ENCODE data around the gene ZBTB25.

The ZBTB25 gene

GRCh38 chr14:64419003-64419402 lies 84.6 kb downstream of the ZBTB25 start:
- no peak overlapping the region for H3K4me3 ChIP-seq (ENCODE audit: low read depth, low read length)
- no peaks in the 10 kb centered on the region for H3K79me2 ChIP-seq
- no peaks in the 10 kb centered on the region for H3K36me3 ChIP-seq (ENCODE audit: control insufficient read depth, insufficient read depth, low read length)
- no peak overlapping the region for H3K9ac ChIP-seq
- no peak overlapping the region for H2AFZ ChIP-seq
- TF ChIP-seq, protein P1, sequence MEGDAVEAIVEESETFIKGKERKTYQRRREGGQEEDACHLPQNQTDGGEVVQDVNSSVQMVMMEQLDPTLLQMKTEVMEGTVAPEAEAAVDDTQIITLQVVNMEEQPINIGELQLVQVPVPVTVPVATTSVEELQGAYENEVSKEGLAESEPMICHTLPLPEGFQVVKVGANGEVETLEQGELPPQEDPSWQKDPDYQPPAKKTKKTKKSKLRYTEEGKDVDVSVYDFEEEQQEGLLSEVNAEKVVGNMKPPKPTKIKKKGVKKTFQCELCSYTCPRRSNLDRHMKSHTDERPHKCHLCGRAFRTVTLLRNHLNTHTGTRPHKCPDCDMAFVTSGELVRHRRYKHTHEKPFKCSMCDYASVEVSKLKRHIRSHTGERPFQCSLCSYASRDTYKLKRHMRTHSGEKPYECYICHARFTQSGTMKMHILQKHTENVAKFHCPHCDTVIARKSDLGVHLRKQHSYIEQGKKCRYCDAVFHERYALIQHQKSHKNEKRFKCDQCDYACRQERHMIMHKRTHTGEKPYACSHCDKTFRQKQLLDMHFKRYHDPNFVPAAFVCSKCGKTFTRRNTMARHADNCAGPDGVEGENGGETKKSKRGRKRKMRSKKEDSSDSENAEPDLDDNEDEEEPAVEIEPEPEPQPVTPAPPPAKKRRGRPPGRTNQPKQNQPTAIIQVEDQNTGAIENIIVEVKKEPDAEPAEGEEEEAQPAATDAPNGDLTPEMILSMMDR (IDR thresholded peaks at IDR 0.05), result no peak
- no peak overlapping the region for H3K27ac ChIP-seq
- no peaks in the 10 kb centered on the region for H3K4me1 ChIP-seq
- H3K27me3 ChIP-seq (ENCODE audit: control insufficient read depth, insufficient read depth, low read length), result no peaks in the 10 kb centered on the region
- H3K9me3 ChIP-seq (ENCODE audit: control insufficient read depth, low read length), result no peaks in the 10 kb centered on the region
- no peak overlapping the region for H3K4me2 ChIP-seq (ENCODE audit: low read length)

- Histone ChIP-seq H3K27me3 (ENCODE audit: control insufficient read depth, insufficient read depth, low read length) (no peaks in the 10 kb centered on the region), H3K4me3 (ENCODE audit: low read depth, low read length) (no peak overlapping the region)
These were observed 85.9 kb downstream of the ZBTB25 start for GRCh38 chr14:64417771-64418125.

GRCh38 chr14:64417055-64417770 lies 86.4 kb downstream of the ZBTB25 start:
- H3K27me3 ChIP-seq (ENCODE audit: control insufficient read depth, insufficient read depth, low read length), result no peaks in the 10 kb centered on the region
- no peaks in the 10 kb centered on the region for H3K79me2 ChIP-seq
- H3K9ac ChIP-seq, result no peak overlapping the region
- no peaks in the 10 kb centered on the region for H3K36me3 ChIP-seq (ENCODE audit: control insufficient read depth, insufficient read depth, low read length)
- H3K4me3 ChIP-seq (ENCODE audit: low read depth, low read length), result no peak overlapping the region
- H2AFZ ChIP-seq, result no peak overlapping the region
- TF ChIP-seq, protein P1 (IDR thresholded peaks at IDR 0.05), result no peak
- no peak overlapping the region for H3K27ac ChIP-seq
- H3K4me2 ChIP-seq (ENCODE audit: low read length), result no peak overlapping the region
- no peaks in the 10 kb centered on the region for H3K9me3 ChIP-seq (ENCODE audit: control insufficient read depth, low read length)
- H3K4me1 ChIP-seq, result no peaks in the 10 kb centered on the region

More at GRCh38 chr14:64417771-64418125, 85.9 kb downstream of the ZBTB25 start:
- no peaks in the 10 kb centered on the region for H3K79me2 ChIP-seq
- no peak overlapping the region for H3K4me2 ChIP-seq (ENCODE audit: low read length)
- H3K9ac ChIP-seq, result no peak overlapping the region
- no peak overlapping the region for H2AFZ ChIP-seq
- H3K27ac ChIP-seq, result no peak overlapping the region
- TF ChIP-seq, protein P1 (IDR thresholded peaks at IDR 0.05), result no peak
- no peaks in the 10 kb centered on the region for H3K9me3 ChIP-seq (ENCODE audit: control insufficient read depth, low read length)
- H3K4me1 ChIP-seq, result no peaks in the 10 kb centered on the region
- H3K36me3 ChIP-seq (ENCODE audit: control insufficient read depth, insufficient read depth, low read length), result no peaks in the 10 kb centered on the region

DNA sequence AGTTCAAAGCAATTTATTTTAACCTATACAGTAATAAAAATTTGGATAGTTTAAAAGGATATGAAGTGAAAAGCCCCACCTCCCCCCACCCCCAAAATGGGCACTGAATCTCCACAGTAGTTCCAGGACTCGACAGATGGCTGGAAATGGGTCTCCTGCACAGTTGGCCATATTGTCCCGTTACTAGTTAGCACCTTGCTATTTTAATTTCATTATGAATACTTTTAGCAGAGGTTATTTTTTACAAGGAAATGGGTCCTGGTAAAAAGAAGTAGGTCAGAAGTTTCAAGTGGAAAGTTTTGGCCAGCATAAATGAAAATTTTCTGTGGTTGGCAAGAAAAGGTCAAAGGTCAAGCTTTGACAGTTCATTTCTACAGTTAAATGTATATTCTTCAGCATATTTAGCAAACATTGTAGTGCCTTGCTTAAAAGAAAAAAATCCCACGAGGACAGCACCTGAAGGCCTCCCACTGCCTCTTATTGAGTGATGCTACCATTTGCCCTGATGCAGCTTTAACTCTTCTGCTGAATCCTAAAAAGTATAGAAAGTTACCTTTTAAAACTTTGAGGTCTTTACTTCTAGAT lies 87.2 kb downstream of the ZBTB25 start:
- Histone ChIP-seq H3K27ac (no peak overlapping the region), H3K4me1 (no peaks in the 10 kb centered on the region), H3K9ac (no peak overlapping the region), H3K4me3 (ENCODE audit: low read depth, low read length) (no peak overlapping the region), H3K36me3 (ENCODE audit: control insufficient read depth, insufficient read depth, low read length) (no peaks in the 10 kb centered on the region), H3K79me2 (no peaks in the 10 kb centered on the region), H2AFZ (no peak overlapping the region), H3K4me2 (ENCODE audit: low read length) (no peak overlapping the region), H3K9me3 (ENCODE audit: control insufficient read depth, low read length) (no peaks in the 10 kb centered on the region), H3K27me3 (ENCODE audit: control insufficient read depth, insufficient read depth, low read length) (no peaks in the 10 kb centered on the region)
- TF ChIP-seq, protein P1 (IDR thresholded peaks at IDR 0.05), result no peak

- Histone ChIP-seq H3K9me3 (ENCODE audit: control insufficient read depth, low read length) (no peaks in the 10 kb centered on the region), H3K27ac (no peak overlapping the region), H3K4me2 (ENCODE audit: low read length) (no peak overlapping the region), H3K4me3 (ENCODE audit: low read depth, low read length) (no peak overlapping the region), H3K4me1 (no peaks in the 10 kb centered on the region), H3K9ac (no peak overlapping the region), H2AFZ (no peak overlapping the region), H3K27me3 (ENCODE audit: control insufficient read depth, insufficient read depth, low read length) (no peaks in the 10 kb centered on the region), H3K36me3 (ENCODE audit: control insufficient read depth, insufficient read depth, low read length) (no peaks in the 10 kb centered on the region), H3K79me2 (no peaks in the 10 kb centered on the region)
- TF ChIP-seq, protein P1 (IDR thresholded peaks at IDR 0.05), result no peak
These were observed 91.4 kb downstream of the ZBTB25 start for GRCh38 chr14:64412237-64412636.

Data from parathyroid adenoma (tissue), 2 donors.